GM18867 (cell line): Measurements from ENCODE around the gene GIMAP8.
"Not testable (repeated sequence)": the region's sequence is repeated elsewhere in the genome, so short reads cannot be mapped to it uniquely, and the experiment has no call there.

Experiments
- ATAC-seq: cut with Tn5 transposase; IDR thresholded peaks from one replicate; pipeline ENCODE4 v1.9.1; 2021; ENCODE audit warnings: mild to moderate bottlenecking, moderate library complexity; ENCODE audit not compliant: unreplicated experiment

GIMAP8 gene

GRCh38 chr7:150507947-150508602 is 57.6 kb downstream of the GIMAP8 start:
- no peak for ATAC-seq

DNA sequence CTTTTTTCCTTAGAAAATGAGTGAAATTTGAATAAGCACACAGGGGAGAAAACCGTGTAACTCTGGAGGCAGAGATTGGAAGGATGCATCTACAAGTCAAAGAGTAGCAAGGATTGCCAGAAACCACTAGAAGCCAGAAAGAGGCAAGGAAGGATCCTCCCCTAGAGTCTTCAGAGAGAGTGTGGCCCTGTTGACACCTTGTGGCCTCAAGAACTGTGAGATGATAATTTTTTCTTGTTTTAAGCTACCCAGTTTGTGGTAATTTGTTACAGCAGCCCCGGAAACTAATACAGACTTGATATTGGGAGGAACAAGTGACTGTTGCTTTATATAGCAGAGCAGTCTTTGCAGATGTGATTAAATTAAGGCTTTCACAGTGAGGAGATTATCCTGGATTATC is 60.6 kb downstream of the GIMAP8 start:
- ATAC-seq, result no peak

GRCh38 chr7:150513758-150514157 is 63.3 kb downstream of the GIMAP8 start:
- ATAC-seq, result no peak

GRCh38 chr7:150514748-150515222 is 64.4 kb downstream of the GIMAP8 start, which contains the start of gene GIMAP7:
Gene GIMAP7, plus strand, starts transcription at chr7:150514872. Its CDS starts 5,103 bp downstream, at chr7:150519975.
- ATAC-seq, result peak; percentile 59

GRCh38 chr7:150515248-150516147 is 65.1 kb downstream of the GIMAP8 start:
- ATAC-seq, result peak; percentile 22

DNA sequence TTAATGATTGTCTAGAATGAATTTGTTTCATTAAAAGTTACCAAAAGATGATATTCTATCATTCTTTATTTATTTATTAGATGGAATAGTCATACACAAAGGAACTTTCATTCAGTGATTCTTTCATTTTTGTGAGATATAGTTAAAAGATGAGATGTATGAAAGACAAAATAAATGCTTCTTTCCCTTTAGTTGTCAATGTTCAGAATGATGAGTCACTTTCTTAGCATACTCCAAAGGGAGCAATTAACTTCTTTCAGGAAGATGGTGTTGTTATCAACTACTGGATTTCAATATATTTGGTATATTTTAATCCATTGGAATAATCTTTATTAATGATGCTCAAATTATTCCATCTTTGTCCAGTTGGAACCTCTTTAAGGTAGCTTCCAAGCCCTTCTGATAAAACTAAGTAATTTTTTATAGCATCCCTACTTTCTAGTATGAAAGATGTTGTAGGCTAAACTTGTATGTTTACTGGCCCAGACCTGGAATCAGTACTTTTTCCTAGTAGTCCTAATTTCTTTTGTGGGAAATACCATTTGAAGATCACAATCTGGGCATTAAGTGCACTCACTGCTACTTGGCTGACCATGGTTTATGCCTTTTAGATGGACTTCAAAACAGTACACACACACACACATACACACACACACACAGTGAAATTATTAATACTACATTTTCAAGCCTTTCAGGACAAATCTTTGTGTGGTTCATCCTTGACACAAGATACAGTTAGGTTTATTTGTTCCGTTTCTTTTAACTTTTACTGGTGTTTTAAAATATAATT is 66.7 kb downstream of the GIMAP8 start:
- ATAC-seq, result no peak

GRCh38 chr7:150519310-150519709 is 68.9 kb downstream of the GIMAP8 start:
- no peak for ATAC-seq

DNA sequence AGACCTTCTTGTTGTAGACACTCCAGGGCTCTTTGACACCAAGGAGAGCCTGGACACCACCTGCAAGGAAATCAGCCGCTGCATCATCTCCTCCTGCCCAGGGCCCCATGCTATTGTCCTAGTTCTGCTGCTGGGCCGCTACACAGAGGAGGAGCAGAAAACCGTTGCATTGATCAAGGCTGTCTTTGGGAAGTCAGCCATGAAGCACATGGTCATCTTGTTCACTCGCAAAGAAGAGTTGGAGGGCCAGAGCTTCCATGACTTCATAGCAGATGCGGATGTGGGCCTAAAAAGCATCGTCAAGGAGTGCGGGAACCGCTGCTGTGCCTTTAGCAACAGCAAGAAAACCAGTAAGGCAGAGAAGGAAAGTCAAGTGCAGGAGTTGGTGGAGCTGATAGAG is 69.7 kb downstream of the GIMAP8 start:
- no peak for ATAC-seq

GRCh38 chr7:150522931-150523330 is 72.5 kb downstream of the GIMAP8 start:
- ATAC-seq, result not testable (repeated sequence)

DNA sequence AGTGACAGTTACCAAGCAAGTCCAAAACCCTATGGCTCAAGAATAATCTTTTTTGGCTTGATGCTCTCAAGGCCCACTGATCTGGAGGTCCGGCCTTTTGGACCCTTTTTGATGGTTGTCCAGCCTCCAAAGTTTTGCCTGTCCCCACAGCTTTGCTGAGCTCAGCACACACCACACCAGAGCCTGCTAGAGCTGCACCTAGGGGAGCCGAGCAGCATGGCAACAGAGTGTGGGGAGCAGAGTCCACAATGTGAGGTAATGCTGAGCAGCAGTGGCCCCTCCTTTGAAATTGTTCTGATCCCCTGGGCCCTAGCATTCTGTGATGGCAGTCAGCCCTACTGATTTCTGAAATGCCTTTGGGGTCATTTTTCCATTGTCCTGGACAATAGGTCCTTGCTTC is 73.6 kb downstream of the GIMAP8 start:
- ATAC-seq, result no peak
